ENCODE results near the gene PCDHGA10. TPM values are rescaled to one million over a fixed set of nuclear protein-coding genes. Genes with fewer than 3 reads are reported as not detected.
"Not testable (repeated sequence)": the region's sequence is repeated elsewhere in the genome, so short reads cannot be mapped to it uniquely, and the experiment has no call there.

The PCDHGA10 gene
- total and polyA plus RNA-seq, 2 of the 8 experiments (the other 6 are each of a cell fraction or from before 2014, with no cell fraction given) = 2.2 to 6.4 TPM

GRCh38 chr5:141432726-141433125 is 19.9 kb downstream of the PCDHGA10 start:
- H3K27ac ChIP-seq (ENCODE audit: low read depth, low read length); H4K20me1 ChIP-seq (replicated peaks in 1 of 2; ENCODE audit: control insufficient read depth in 1 of 2, insufficient read depth in 2 of 2, low read length in 2 of 2); H2BK5ac ChIP-seq (ENCODE audit: low read depth, low read length); POLR2A ChIA-PET (ENCODE audit: partially characterized antibody); H4K91ac ChIP-seq (replicated peaks; ENCODE audit: insufficient read length, low read length); H3K79me1 ChIP-seq (ENCODE audit: low read depth, low read length); DNase-seq (ENCODE audit: low read depth in 1 of 2, low spot score in 2 of 2); H2AFZ ChIP-seq (ENCODE audit: low read length); H3K79me2 ChIP-seq (ENCODE audit: control insufficient read depth in 1 of 2, insufficient read depth in 2 of 2, low read length in 2 of 2); H4K8ac ChIP-seq (ENCODE audit: extremely low read depth, insufficient read depth, low read length); H3K27me3 ChIP-seq (replicated peaks in 1 of 4; ENCODE audit: control insufficient read depth in 3 of 4, extremely low read depth in 1 of 4, insufficient read depth in 3 of 4, low read length in 3 of 4); H2BK20ac ChIP-seq (ENCODE audit: low read length); H2BK120ac ChIP-seq (replicated peaks; ENCODE audit: low read depth, low read length); H3K14ac ChIP-seq (ENCODE audit: insufficient read length); H3K9ac ChIP-seq (replicated peaks in 1 of 4; ENCODE audit: extremely low read depth in 1 of 4, low read depth in 3 of 4, low read length in 3 of 4); H3K18ac ChIP-seq (ENCODE audit: extremely low read depth, low read length); H3K4ac ChIP-seq (replicated peaks; ENCODE audit: insufficient read length, low read depth, low read length); H2BK12ac ChIP-seq (ENCODE audit: low read depth, low read length); H3K56ac ChIP-seq (replicated peaks; ENCODE audit: insufficient read length, low read depth, low read length); H4K5ac ChIP-seq (ENCODE audit: insufficient read length, low read depth, low read length); H3K23ac ChIP-seq (ENCODE audit: insufficient read length); H3K23me2 ChIP-seq (ENCODE audit: low read depth, low read length); H2BK15ac ChIP-seq (ENCODE audit: low read length); H2AK5ac ChIP-seq (ENCODE audit: low read depth, low read length); H3K4me2 ChIP-seq (ENCODE audit: insufficient read depth in 1 of 2, low read depth in 2 of 2, low read length in 2 of 2); H3K4me1 ChIP-seq (replicated peaks in 1 of 4; ENCODE audit: control insufficient read depth in 3 of 4, insufficient read depth in 4 of 4, low read length in 3 of 4); H3K4me3 ChIP-seq (ENCODE audit: extremely low read depth in 1 of 4, insufficient read depth in 2 of 4, low read depth in 3 of 4, low read length in 4 of 4); FAIRE-seq: not testable (repeated sequence)
- CTCF ChIA-PET (ENCODE audit: partially characterized antibody) = interaction anchor here (1.4 to 7.0 kb wide), 3 partner anchors 13 to 131 kb away, joined by 4 to 67 read pairs (median 16); partner anchors contain the start of genes PCDHGA10, PCDHGA11 and PCDHGB7
- peaks cover 0 to 10% (median 0%) of the 10 kb centered on the region in 4 experiments; a peak in 3 of 8 replicates for H3K36me3 ChIP-seq (ENCODE audit: control insufficient read depth in 2 of 4, insufficient read depth in 4 of 4, low read length in 3 of 4)
- peaks cover 24 to 36% of the 10 kb centered on the region in 2 experiments for H3K9me3 ChIP-seq (ENCODE audit: insufficient read depth in 2 of 2, low read depth in 1 of 2, low read length in 1 of 2)
- 91% methylated on average over 19 of the region's 29 CpGs; no CpG with 5 or more reads in 1 of the 2 experiments for WGBS, 2 experiments (ENCODE audit: extremely low coverage in 1 of 2, insufficient coverage in 1 of 2, insufficient read length in 1 of 2, insufficient replicate concordance in 2 of 2, low coverage in 1 of 2, low lambda C conversion rate in 2 of 2, missing lambda C conversion rate in 1 of 2)
